HepG2 (cell line): ENCODE results near the gene NCMAP. TPM values are rescaled to one million over a fixed set of nuclear protein-coding genes. Genes with fewer than 3 reads are reported as not detected.

ENCODE experiments used
- AGO2 ChIP-seq: fragments of 200-400 bp; formaldehyde crosslinking; optimal IDR thresholded peaks from 2 replicates; pipeline ENCODE3; 2017; ENCODE audit warnings: mild to moderate bottlenecking, low read depth, low read length, moderate library complexity
- ARID2 ChIP-seq: sonication (generic); formaldehyde crosslinking; IDR thresholded peaks from 2 replicates; pipeline ENCODE4 v1.8.1; 2022; ENCODE audit warnings: mild to moderate bottlenecking, missing genetic modification reagents, borderline replicate concordance
- BCL3 ChIP-seq: sonication (generic); formaldehyde crosslinking; IDR thresholded peaks from 2 replicates; pipeline ENCODE4 v1.5.1; 2020; ENCODE audit warnings: mild to moderate bottlenecking, missing genetic modification reagents, moderate library complexity
- GZF1 ChIP-seq: sonication (generic); formaldehyde crosslinking; IDR thresholded peaks from 2 replicates; pipeline ENCODE4 v1.5.1; 2020; ENCODE audit warnings: mild to moderate bottlenecking, missing genetic modification reagents
- HNF4G ChIP-seq, 2 experiments: sonication (generic) in 1 of 2; formaldehyde crosslinking in 1 of 2; IDR thresholded peaks; 2 replicates each; pipeline versions ENCODE4 v1.4.0 to v1.6.1; 2011 to 2020; ENCODE audit warnings: borderline replicate concordance in 2 of 2, low read depth in 2 of 2, mild to moderate bottlenecking in 2 of 2, low read length in 1 of 2, missing genetic modification reagents in 1 of 2, moderate library complexity in 1 of 2
- HNRNPL ChIP-seq: fragments of 200-400 bp; formaldehyde crosslinking; IDR thresholded peaks from 2 replicates; pipeline ENCODE4 v1.6.1; 2017; ENCODE audit warnings: mild to moderate bottlenecking, low read depth, low read length
- NFE2L2 ChIP-seq: fragments of 150-350 bp; IDR thresholded peaks from 2 replicates; pipeline ENCODE4 v1.6.1; 2014; ENCODE audit warnings: low read length
- REST ChIP-seq, 2 experiments: IDR thresholded peaks; 2 replicates each; pipeline ENCODE4 v1.6.1; 2011 to 2012; ENCODE audit warnings: low read length in 2 of 2, borderline replicate concordance in 1 of 2, low read depth in 1 of 2, mild to moderate bottlenecking in 1 of 2, moderate library complexity in 1 of 2
- SOX6 ChIP-seq, 2 experiments: fragments of 450-650 bp in 1 of 2; sonication (generic) in 1 of 2; formaldehyde crosslinking in 1 of 2; IDR thresholded peaks; 2 replicates each; pipeline versions ENCODE4 v1.4.0 to v1.6.1; 2017 to 2020; ENCODE audit warnings: antibody characterized with exemption in 1 of 2, mild to moderate bottlenecking in 1 of 2, missing genetic modification reagents in 1 of 2
- SPEN ChIP-seq: sonication (generic); formaldehyde crosslinking; IDR thresholded peaks from 2 replicates; pipeline ENCODE4 v1.5.1; 2020; ENCODE audit warnings: low read depth, mild to moderate bottlenecking, missing genetic modification reagents
- TCF12 ChIP-seq, 2 experiments: fragments of 450-650 bp in 1 of 2; sonication (generic) in 1 of 2; formaldehyde crosslinking in 1 of 2; IDR thresholded peaks; 2 replicates each; pipeline versions ENCODE4 v1.6.1 to v1.8.0; 2017 to 2022; ENCODE audit warnings: antibody characterized with exemption in 1 of 2, mild to moderate bottlenecking in 1 of 2, missing genetic modification reagents in 1 of 2, moderate library complexity in 1 of 2
- ZFP1 ChIP-seq: IDR thresholded peaks from 2 replicates; pipeline ENCODE4 v1.6.1; 2016
- ZKSCAN5 ChIP-seq: sonication (generic); formaldehyde crosslinking; IDR thresholded peaks from 2 replicates; pipeline ENCODE4 v1.5.1; 2020; ENCODE audit warnings: mild to moderate bottlenecking, missing genetic modification reagents
- ZNF34 ChIP-seq: sonication (generic); formaldehyde crosslinking; IDR thresholded peaks from 2 replicates; pipeline ENCODE4 v1.4.0; 2020; ENCODE audit warnings: mild to moderate bottlenecking, missing genetic modification reagents, borderline replicate concordance
- ZNF530 ChIP-seq: sonication (generic); formaldehyde crosslinking; IDR thresholded peaks from 2 replicates; pipeline ENCODE4 v1.5.0; 2020; ENCODE audit warnings: low read depth, mild to moderate bottlenecking, missing genetic modification reagents
- polyA plus RNA-seq, 8 experiments: library from polyadenylated mRNA; depleted of rRNA in 3 of 8; stranded (reverse) in 7 of 8; unstranded in 1 of 8; fragments of >200 nt; fragmentation: Illumina TruSeq in 4 of 8; extraction: Trizol in 4 of 8; gene quantifications; 2 replicates each; pipeline versions ENCODE4 v1.2.1 to v1.2.3, GENCODE V29; 2011 to 2016; ENCODE audit warnings: low read depth in 4 of 8, missing spikeins in 1 of 8, mixed read lengths in 1 of 8; ENCODE audit not compliant: insufficient read depth in 1 of 8
- total RNA-seq, 5 experiments: library from RNA; depleted of rRNA; stranded (reverse); fragments of >200 nt; fragmentation: Illumina TruSeq; extraction: Trizol; gene quantifications; 2 replicates each; pipeline ENCODE4 v1.2.3, GENCODE V29; 2016; ENCODE audit warnings: low read depth in 1 of 5
- TF ChIP-seq, protein P1 (sequence below): sonication (generic); formaldehyde crosslinking; IDR thresholded peaks from 2 replicates; pipeline ENCODE4 v1.4.0; 2020; ENCODE audit warnings: mild to moderate bottlenecking, missing genetic modification reagents, borderline replicate concordance
- TF ChIP-seq, protein P2 (sequence below): IDR thresholded peaks from 2 replicates; pipeline ENCODE4 v1.6.1; 2016; ENCODE audit warnings: missing compliant biosample characterization, missing genetic modification reagents, borderline replicate concordance

NCMAP gene
- total and polyA plus RNA-seq, 2 of the 13 experiments (the other 11 are each of a cell fraction or from before 2014, with no cell fraction given), result 2.7 to 20.0 TPM

DNA sequence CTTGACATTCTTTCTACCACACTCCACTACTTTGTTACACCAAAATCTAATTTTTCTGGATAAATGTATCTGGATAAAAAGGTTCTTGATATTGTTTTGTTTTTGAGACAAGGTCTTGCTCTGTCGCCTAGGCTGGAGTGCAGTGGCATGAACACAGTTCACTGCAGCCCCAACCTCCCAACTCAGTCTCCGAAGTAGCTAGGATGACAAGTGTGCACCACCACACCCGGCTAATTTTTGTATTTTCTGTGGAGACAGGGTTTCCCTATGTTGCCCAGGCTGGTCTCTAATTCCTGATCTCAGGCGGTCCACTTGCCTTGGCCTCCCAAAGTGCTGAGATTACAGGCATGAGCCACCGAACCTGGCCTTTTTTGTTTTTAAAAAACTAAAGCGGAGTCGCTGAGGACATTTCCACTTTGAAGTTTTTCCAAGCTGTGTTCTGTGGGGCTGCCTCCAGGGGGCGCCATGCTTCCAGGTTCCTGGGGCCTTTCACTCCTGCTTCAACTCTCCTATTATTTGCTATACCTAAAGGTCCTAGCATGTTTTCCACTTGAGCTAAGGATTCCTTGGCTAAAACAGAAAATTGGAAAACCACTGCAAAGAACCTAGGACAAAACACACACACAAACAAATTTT, 14.1 kb upstream of the NCMAP start (continued):
- TF ChIP-seq, protein P1, sequence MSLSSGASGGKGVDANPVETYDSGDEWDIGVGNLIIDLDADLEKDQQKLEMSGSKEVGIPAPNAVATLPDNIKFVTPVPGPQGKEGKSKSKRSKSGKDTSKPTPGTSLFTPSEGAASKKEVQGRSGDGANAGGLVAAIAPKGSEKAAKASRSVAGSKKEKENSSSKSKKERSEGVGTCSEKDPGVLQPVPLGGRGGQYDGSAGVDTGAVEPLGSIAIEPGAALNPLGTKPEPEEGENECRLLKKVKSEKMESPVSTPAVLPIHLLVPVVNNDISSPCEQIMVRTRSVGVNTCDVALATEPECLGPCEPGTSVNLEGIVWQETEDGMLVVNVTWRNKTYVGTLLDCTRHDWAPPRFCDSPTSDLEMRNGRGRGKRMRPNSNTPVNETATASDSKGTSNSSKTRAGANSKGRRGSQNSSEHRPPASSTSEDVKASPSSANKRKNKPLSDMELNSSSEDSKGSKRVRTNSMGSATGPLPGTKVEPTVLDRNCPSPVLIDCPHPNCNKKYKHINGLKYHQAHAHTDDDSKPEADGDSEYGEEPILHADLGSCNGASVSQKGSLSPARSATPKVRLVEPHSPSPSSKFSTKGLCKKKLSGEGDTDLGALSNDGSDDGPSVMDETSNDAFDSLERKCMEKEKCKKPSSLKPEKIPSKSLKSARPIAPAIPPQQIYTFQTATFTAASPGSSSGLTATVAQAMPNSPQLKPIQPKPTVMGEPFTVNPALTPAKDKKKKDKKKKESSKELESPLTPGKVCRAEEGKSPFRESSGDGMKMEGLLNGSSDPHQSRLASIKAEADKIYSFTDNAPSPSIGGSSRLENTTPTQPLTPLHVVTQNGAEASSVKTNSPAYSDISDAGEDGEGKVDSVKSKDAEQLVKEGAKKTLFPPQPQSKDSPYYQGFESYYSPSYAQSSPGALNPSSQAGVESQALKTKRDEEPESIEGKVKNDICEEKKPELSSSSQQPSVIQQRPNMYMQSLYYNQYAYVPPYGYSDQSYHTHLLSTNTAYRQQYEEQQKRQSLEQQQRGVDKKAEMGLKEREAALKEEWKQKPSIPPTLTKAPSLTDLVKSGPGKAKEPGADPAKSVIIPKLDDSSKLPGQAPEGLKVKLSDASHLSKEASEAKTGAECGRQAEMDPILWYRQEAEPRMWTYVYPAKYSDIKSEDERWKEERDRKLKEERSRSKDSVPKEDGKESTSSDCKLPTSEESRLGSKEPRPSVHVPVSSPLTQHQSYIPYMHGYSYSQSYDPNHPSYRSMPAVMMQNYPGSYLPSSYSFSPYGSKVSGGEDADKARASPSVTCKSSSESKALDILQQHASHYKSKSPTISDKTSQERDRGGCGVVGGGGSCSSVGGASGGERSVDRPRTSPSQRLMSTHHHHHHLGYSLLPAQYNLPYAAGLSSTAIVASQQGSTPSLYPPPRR (CRISPR knock-in tag), result no peak
- TF ChIP-seq NFE2L2 (no peak), ZNF34 (CRISPR knock-in tag) (no peak), SPEN (no peak), ZKSCAN5 (CRISPR knock-in tag) (no peak), ARID2 (no peak), HNF4G (IDR thresholded peaks at IDR 0.05; ENCODE audit: borderline replicate concordance, low read depth, low read length) (no peak), HNF4G (CRISPR knock-in tag; IDR thresholded peaks at IDR 0.05; ENCODE audit: borderline replicate concordance, low read depth) (no peak), SOX6 (IDR thresholded peaks at IDR 0.05) (no peak), SOX6 (CRISPR knock-in tag; IDR thresholded peaks at IDR 0.05) (no peak), HNRNPL (no peak), AGO2 (no peak), REST (IDR thresholded peaks at IDR 0.05; ENCODE audit: borderline replicate concordance in 1 of 2, low read depth in 1 of 2, low read length in 2 of 2) (no peak), ZNF530 (no peak), ZFP1 (CRISPR knock-in tag) (no peak), GZF1 (no peak), BCL3 (CRISPR knock-in tag) (no peak), TCF12 (IDR thresholded peaks at IDR 0.05) (no peak), TCF12 (CRISPR knock-in tag; IDR thresholded peaks at IDR 0.05) (no peak)
- TF ChIP-seq, protein P2, sequence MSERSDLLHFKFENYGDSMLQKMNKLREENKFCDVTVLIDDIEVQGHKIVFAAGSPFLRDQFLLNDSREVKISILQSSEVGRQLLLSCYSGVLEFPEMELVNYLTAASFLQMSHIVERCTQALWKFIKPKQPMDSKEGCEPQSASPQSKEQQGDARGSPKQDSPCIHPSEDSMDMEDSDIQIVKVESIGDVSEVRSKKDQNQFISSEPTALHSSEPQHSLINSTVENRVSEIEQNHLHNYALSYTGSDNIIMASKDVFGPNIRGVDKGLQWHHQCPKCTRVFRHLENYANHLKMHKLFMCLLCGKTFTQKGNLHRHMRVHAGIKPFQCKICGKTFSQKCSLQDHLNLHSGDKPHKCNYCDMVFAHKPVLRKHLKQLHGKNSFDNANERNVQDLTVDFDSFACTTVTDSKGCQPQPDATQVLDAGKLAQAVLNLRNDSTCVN (CRISPR knock-in tag), result no peak; the same call in 1 of the 2 replicates
